ENCODE measurements around the gene TBCA.

- TF ChIP-seq CTCF (IDR thresholded peaks at IDR 0.05) (no peak), POLR2A (IDR thresholded peaks at IDR 0.05; ENCODE audit: low read depth) (no peak), POLR2AphosphoS5 (IDR thresholded peaks at IDR 0.05) (no peak)
These were observed 126.4 kb downstream of the TBCA start for GRCh38 chr5:77649776-77650175.
